ENCODE measurements around the gene NPBWR2. TPM values are rescaled to one million over a fixed set of nuclear protein-coding genes. Genes with fewer than 3 reads are reported as not detected.

NPBWR2 gene
- total RNA-seq, 2 donors from 2014 or later: not detected

- Histone ChIP-seq H3K27ac (no peak overlapping the region), H3K4me3 (no peak overlapping the region), H3K36me3 (no peaks in the 10 kb centered on the region), H3K4me1 (no peaks in the 10 kb centered on the region), H3K27me3 (no peaks in the 10 kb centered on the region), H3K9me3 (peaks cover 0 to 7% of the 10 kb centered on the region in 2 donors)
- no peak for DNase-seq (ENCODE audit: low spot score)
- TF ChIP-seq CTCF (IDR thresholded peaks at IDR 0.05): no peak
Measured at GRCh38 chr20:64149141-64149540, 41.8 kb upstream of the NPBWR2 start.

- no peak overlapping the region for H3K4me3 ChIP-seq
- no peak for DNase-seq (ENCODE audit: low spot score)
- H3K27me3 ChIP-seq: no peaks in the 10 kb centered on the region
- no peaks in the 10 kb centered on the region for H3K36me3 ChIP-seq
- no peak for TF ChIP-seq CTCF (IDR thresholded peaks at IDR 0.05)
- no peaks in the 10 kb centered on the region for H3K4me1 ChIP-seq
- H3K9me3 ChIP-seq: peaks cover 0 to 7% of the 10 kb centered on the region in 2 donors
- H3K27ac ChIP-seq: no peak overlapping the region
Measured at GRCh38 chr20:64148581-64148980, 41.2 kb upstream of the NPBWR2 start.

- Histone ChIP-seq H3K9me3 (peaks cover 0 to 7% of the 10 kb centered on the region in 2 donors), H3K27ac (no peak overlapping the region), H3K4me3 (no peak overlapping the region), H3K27me3 (no peaks in the 10 kb centered on the region), H3K4me1 (no peaks in the 10 kb centered on the region), H3K36me3 (no peaks in the 10 kb centered on the region)
- no peak for DNase-seq (ENCODE audit: low spot score)
- no peak for TF ChIP-seq CTCF (IDR thresholded peaks at IDR 0.05)
Measured at GRCh38 chr20:64146936-64147477, 39.6 kb upstream of the NPBWR2 start.

- peaks cover 0 to 7% of the 10 kb centered on the region in 2 donors for H3K9me3 ChIP-seq
Measured at GRCh38 chr20:64146301-64146935, 39.1 kb upstream of the NPBWR2 start.

GRCh38 chr20:64145458-64146300 is 38.3 kb upstream of the NPBWR2 start:
- no peaks in the 10 kb centered on the region for H3K27me3 ChIP-seq
- no peak overlapping the region for H3K27ac ChIP-seq
- H3K4me1 ChIP-seq: no peaks in the 10 kb centered on the region
- DNase-seq (ENCODE audit: low spot score): no peak
- peaks cover 0 to 7% of the 10 kb centered on the region in 2 donors for H3K9me3 ChIP-seq
- H3K36me3 ChIP-seq: no peaks in the 10 kb centered on the region
- TF ChIP-seq CTCF (IDR thresholded peaks at IDR 0.05): no peak
- H3K4me3 ChIP-seq: no peak overlapping the region

More at GRCh38 chr20:64146301-64146935, 39.1 kb upstream of the NPBWR2 start:
- no peak for TF ChIP-seq CTCF (IDR thresholded peaks at IDR 0.05)
- no peak for DNase-seq (ENCODE audit: low spot score)
- no peak overlapping the region for H3K4me3 ChIP-seq
- H3K4me1 ChIP-seq: no peaks in the 10 kb centered on the region
- H3K36me3 ChIP-seq: no peaks in the 10 kb centered on the region
- H3K27me3 ChIP-seq: no peaks in the 10 kb centered on the region
- no peak overlapping the region for H3K27ac ChIP-seq
